Stimulated activated CD4-positive, alpha-beta T cell treated with anti-CD3 and anti-CD28 coated beads, TNF-alpha, amount 100 ng/mL, for 24 hours (primary cell): Measurements from ENCODE around the gene PKD1L1.
"Not testable (repeated sequence)": the region's sequence is repeated elsewhere in the genome, so short reads cannot be mapped to it uniquely, and the experiment has no call there.

ENCODE experiments used
- DNase-seq, 3 experiments: peaks; one replicate each; pipeline ENCODE4 v3.0.0-alpha.2; 2020; ENCODE audit warnings: low read depth in 3 of 3

The PKD1L1 gene

GRCh38 chr7:47795126-47795525 is 153.1 kb downstream of the PKD1L1 start:
- not testable (repeated sequence) for DNase-seq

GRCh38 chr7:47794016-47794415 is 154.2 kb downstream of the PKD1L1 start:
- DNase-seq = no peak

- not testable (repeated sequence) for DNase-seq
These were observed 155.1 kb downstream of the PKD1L1 start for GRCh38 chr7:47793186-47793585.

GRCh38 chr7:47792521-47793121 is 155.6 kb downstream of the PKD1L1 start:
- DNase-seq = no peak

GRCh38 chr7:47791682-47792081 is 156.6 kb downstream of the PKD1L1 start:
- DNase-seq = no peak

GRCh38 chr7:47788083-47788482 is 160.2 kb downstream of the PKD1L1 start:
- DNase-seq = no peak

- no peak for DNase-seq
These were observed 160.8 kb downstream of the PKD1L1 start for GRCh38 chr7:47787249-47788069.

- no peak for DNase-seq
These were observed 161.6 kb downstream of the PKD1L1 start for GRCh38 chr7:47786557-47787248.

- no peak for DNase-seq
These were observed 162.2 kb downstream of the PKD1L1 start for GRCh38 chr7:47785923-47786556.

- no peak for DNase-seq
These were observed 164.6 kb downstream of the PKD1L1 start for GRCh38 chr7:47783456-47784223.

- DNase-seq = no peak
These were observed 165.5 kb downstream of the PKD1L1 start for GRCh38 chr7:47782792-47783191.

- DNase-seq = no peak
These were observed 166.2 kb downstream of the PKD1L1 start for GRCh38 chr7:47782022-47782421.

GRCh38 chr7:47780555-47780954 is 167.7 kb downstream of the PKD1L1 start:
- no peak for DNase-seq

GRCh38 chr7:47779341-47779771 is 168.9 kb downstream of the PKD1L1 start:
- DNase-seq = no peak

- DNase-seq = no peak
These were observed 170.1 kb downstream of the PKD1L1 start for GRCh38 chr7:47778153-47778661.

- no peak for DNase-seq
These were observed 170.6 kb downstream of the PKD1L1 start for GRCh38 chr7:47777531-47778152.

- no peak for DNase-seq
These were observed 171.9 kb downstream of the PKD1L1 start for GRCh38 chr7:47776335-47776734.

- no peak for DNase-seq
These were observed 173.0 kb downstream of the PKD1L1 start for GRCh38 chr7:47775238-47775637.

- DNase-seq = no peak
These were observed 175.8 kb downstream of the PKD1L1 start for GRCh38 chr7:47772492-47772891.

GRCh38 chr7:47771990-47772360 is 176.3 kb downstream of the PKD1L1 start:
- no peak for DNase-seq
